Panc1 (cell line): ENCODE measurements around the gene CD320.

Experiments
- POLR2AphosphoS5 ChIP-seq: IDR thresholded peaks from 2 replicates; pipeline ENCODE4 v1.6.1; 2012; ENCODE audit warnings: mild to moderate bottlenecking, low read depth, low read length, moderate library complexity
- TF ChIP-seq, protein P1 (sequence below): fragments of 450-650 bp; IDR thresholded peaks from 2 replicates; pipeline ENCODE4 v1.5.1; 2017; ENCODE audit warnings: mild to moderate bottlenecking
- TF ChIP-seq, protein P2 (sequence below), 2 experiments: IDR thresholded peaks; 2 replicates each; pipeline ENCODE4 v1.6.1; 2011 to 2012; ENCODE audit warnings: low read depth in 2 of 2, control low read depth in 1 of 2, low read length in 1 of 2, mild to moderate bottlenecking in 1 of 2, moderate library complexity in 1 of 2; ENCODE audit not compliant: insufficient read depth in 1 of 2

- TF ChIP-seq, protein P1, sequence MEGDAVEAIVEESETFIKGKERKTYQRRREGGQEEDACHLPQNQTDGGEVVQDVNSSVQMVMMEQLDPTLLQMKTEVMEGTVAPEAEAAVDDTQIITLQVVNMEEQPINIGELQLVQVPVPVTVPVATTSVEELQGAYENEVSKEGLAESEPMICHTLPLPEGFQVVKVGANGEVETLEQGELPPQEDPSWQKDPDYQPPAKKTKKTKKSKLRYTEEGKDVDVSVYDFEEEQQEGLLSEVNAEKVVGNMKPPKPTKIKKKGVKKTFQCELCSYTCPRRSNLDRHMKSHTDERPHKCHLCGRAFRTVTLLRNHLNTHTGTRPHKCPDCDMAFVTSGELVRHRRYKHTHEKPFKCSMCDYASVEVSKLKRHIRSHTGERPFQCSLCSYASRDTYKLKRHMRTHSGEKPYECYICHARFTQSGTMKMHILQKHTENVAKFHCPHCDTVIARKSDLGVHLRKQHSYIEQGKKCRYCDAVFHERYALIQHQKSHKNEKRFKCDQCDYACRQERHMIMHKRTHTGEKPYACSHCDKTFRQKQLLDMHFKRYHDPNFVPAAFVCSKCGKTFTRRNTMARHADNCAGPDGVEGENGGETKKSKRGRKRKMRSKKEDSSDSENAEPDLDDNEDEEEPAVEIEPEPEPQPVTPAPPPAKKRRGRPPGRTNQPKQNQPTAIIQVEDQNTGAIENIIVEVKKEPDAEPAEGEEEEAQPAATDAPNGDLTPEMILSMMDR = no peak
- no peak for TF ChIP-seq POLR2AphosphoS5
- TF ChIP-seq, protein P2, sequence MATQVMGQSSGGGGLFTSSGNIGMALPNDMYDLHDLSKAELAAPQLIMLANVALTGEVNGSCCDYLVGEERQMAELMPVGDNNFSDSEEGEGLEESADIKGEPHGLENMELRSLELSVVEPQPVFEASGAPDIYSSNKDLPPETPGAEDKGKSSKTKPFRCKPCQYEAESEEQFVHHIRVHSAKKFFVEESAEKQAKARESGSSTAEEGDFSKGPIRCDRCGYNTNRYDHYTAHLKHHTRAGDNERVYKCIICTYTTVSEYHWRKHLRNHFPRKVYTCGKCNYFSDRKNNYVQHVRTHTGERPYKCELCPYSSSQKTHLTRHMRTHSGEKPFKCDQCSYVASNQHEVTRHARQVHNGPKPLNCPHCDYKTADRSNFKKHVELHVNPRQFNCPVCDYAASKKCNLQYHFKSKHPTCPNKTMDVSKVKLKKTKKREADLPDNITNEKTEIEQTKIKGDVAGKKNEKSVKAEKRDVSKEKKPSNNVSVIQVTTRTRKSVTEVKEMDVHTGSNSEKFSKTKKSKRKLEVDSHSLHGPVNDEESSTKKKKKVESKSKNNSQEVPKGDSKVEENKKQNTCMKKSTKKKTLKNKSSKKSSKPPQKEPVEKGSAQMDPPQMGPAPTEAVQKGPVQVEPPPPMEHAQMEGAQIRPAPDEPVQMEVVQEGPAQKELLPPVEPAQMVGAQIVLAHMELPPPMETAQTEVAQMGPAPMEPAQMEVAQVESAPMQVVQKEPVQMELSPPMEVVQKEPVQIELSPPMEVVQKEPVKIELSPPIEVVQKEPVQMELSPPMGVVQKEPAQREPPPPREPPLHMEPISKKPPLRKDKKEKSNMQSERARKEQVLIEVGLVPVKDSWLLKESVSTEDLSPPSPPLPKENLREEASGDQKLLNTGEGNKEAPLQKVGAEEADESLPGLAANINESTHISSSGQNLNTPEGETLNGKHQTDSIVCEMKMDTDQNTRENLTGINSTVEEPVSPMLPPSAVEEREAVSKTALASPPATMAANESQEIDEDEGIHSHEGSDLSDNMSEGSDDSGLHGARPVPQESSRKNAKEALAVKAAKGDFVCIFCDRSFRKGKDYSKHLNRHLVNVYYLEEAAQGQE (IDR thresholded peaks at IDR 0.05; ENCODE audit: insufficient read depth in 1 of 2, low read depth in 2 of 2, low read length in 1 of 2) = no peak
Observed at GRCh38 chr19:8336660-8337059, 28.5 kb upstream of the CD320 start.
